ENCODE measurements around the gene PRKCH.

DNA sequence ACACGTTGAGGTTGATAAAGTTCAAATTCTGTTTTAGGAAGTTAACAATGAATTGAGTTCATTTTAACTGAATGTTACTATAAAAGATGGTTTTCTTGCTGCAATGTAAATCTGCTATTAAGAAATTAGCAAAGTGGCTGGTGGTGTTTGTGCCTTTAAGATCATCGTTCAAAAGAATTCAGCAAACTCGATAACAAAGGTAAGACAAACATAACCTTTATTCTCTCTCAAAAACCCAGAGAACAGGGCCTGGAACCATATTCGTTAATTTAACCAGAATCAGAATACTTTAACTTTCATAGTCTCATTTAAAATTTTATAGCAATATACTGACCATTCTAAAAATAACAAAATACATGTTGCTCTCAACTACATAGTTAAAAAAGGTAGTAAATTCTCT, 43.6 kb upstream of the PRKCH start:
- TF ChIP-seq POLR2AphosphoS5 (IDR thresholded peaks at IDR 0.05) (no peak), MXI1 (conservative IDR thresholded peaks at IDR 0.05; ENCODE audit: poor library complexity, severe bottlenecking) (no peak), CTCF (IDR thresholded peaks at IDR 0.05; ENCODE audit: poor library complexity, severe bottlenecking) (no peak), EZH2 (IDR thresholded peaks at IDR 0.05; ENCODE audit: borderline replicate concordance, insufficient read depth, low read length, poor library complexity, severe bottlenecking) (no peak), RAD21 (conservative IDR thresholded peaks at IDR 0.05) (no peak)
